HepG2 (cell line): ENCODE data around the gene CDYL. TPM values are rescaled to one million over a fixed set of nuclear protein-coding genes. Genes with fewer than 3 reads are reported as not detected.

Experiments
- ATAC-seq: fragments of 200-7000 bp; cut with Tn5 transposase; 3 replicates; pipeline ENCODE4 v1.9.1; 2020; ENCODE audit warnings: mild to moderate bottlenecking, moderate library complexity
- BruUV-seq: library from RNA; stranded (reverse); fragments of 400-500 nt; replicated peaks from 2 replicates; lab custom pipeline; 2021; lab: Mats Ljungman, UMichigan
- CTCF ChIA-PET: fragments of 300-600 bp; formaldehyde crosslinking; extraction: SDS; loops from one replicate; lab custom pipeline; 2021; ENCODE audit warnings: low total read pairs, inconsistent platforms, low intra/inter-chr PET ratio; lab: Yijun Ruan, JAX
- POLR2A ChIA-PET: fragments of 350-600 bp; sonication (Branson Sonifier 250); formaldehyde crosslinking; loops from one replicate; lab custom pipeline; 2020; ENCODE audit warnings: antibody characterized with exemption, inconsistent platforms; lab: Yijun Ruan, JAX
- DNase-seq: peaks from one replicate; pipeline ENCODE4 v3.0.0-alpha.2; 2015; ENCODE audit warnings: low spot score
- FAIRE-seq: peaks from 3 replicates; lab custom pipeline; 2011; peaks lifted over from hg19 to GRCh38; lab: Jason Lieb, UNC
- H2AFZ ChIP-seq: one replicate; pipeline ENCODE4 v1.6.1; 2011; ENCODE audit warnings: low read length, inconsistent platforms
- H3K27ac ChIP-seq: fragments of 300-600 bp; 3 replicates; pipeline ENCODE4 v1.8.0; 2011; ENCODE audit warnings: mixed run types, mild to moderate bottlenecking, mixed read lengths, low read length, inconsistent platforms; ENCODE audit not compliant: insufficient read depth; ENCODE audit errors: extremely low read length
- H3K27me3 ChIP-seq, 2 experiments: fragments of 200-600 bp in 1 of 2; 2 replicates in 1 of 2; 3 replicates in 1 of 2; pipeline versions ENCODE4 v1.6.0 to v1.8.0; 2011; ENCODE audit warnings: low read length in 2 of 2, mild to moderate bottlenecking in 2 of 2, moderate library complexity in 2 of 2, inconsistent platforms in 1 of 2; ENCODE audit not compliant: insufficient read depth in 2 of 2, control insufficient read depth in 1 of 2
- H3K36me3 ChIP-seq, 2 experiments: fragments of 200-600 bp in 1 of 2; replicated peaks in 1 of 2; 2 replicates in 1 of 2; 3 replicates in 1 of 2; pipeline versions ENCODE4 v1.5.1 to v1.8.0; 2011; ENCODE audit warnings: low read length in 2 of 2, inconsistent platforms in 1 of 2; ENCODE audit not compliant: insufficient read depth in 2 of 2, control insufficient read depth in 1 of 2
- H3K4me1 ChIP-seq: 2 replicates; pipeline ENCODE4 v1.5.1; 2012; ENCODE audit warnings: low read length, inconsistent platforms; ENCODE audit not compliant: insufficient read depth
- H3K4me2 ChIP-seq: 2 replicates; pipeline ENCODE4 v1.6.0; 2011; ENCODE audit warnings: low read depth, low read length, inconsistent platforms
- H3K4me3 ChIP-seq, 3 experiments: fragments of 200-600 bp in 1 of 3; sonication (generic), shearing (Covaris generic) in 1 of 3; replicated peaks in 1 of 3; 2 replicates each; pipeline ENCODE4 v1.5.1; 2011 to 2016; ENCODE audit warnings: low read length in 3 of 3, inconsistent platforms in 2 of 3, low read depth in 2 of 3, mild to moderate bottlenecking in 2 of 3, control low read depth in 1 of 3, mixed read lengths in 1 of 3; ENCODE audit not compliant: insufficient read depth in 1 of 3
- H3K79me2 ChIP-seq: one replicate; pipeline ENCODE4 v1.6.1; 2011; ENCODE audit warnings: low read length, inconsistent platforms; ENCODE audit not compliant: insufficient read depth
- H3K9ac ChIP-seq: 2 replicates; pipeline ENCODE4 v1.6.0; 2011; ENCODE audit warnings: mild to moderate bottlenecking, low read depth, low read length, inconsistent platforms; ENCODE audit not compliant: insufficient read depth
- H3K9me3 ChIP-seq: 2 replicates; pipeline ENCODE4 v1.5.1; 2012; ENCODE audit warnings: mild to moderate bottlenecking, low read length
- H4K20me1 ChIP-seq: 2 replicates; pipeline ENCODE4 v1.6.0; 2011; ENCODE audit warnings: inconsistent platforms, mild to moderate bottlenecking, low read length, moderate library complexity; ENCODE audit not compliant: insufficient read depth
- AGO1 ChIP-seq: fragments of 200-400 bp; formaldehyde crosslinking; IDR thresholded peaks from 2 replicates; pipeline ENCODE4 v1.6.1; 2017; ENCODE audit warnings: mild to moderate bottlenecking, low read depth, low read length, moderate library complexity; ENCODE audit not compliant: poor library complexity, severe bottlenecking
- DZIP1 ChIP-seq: sonication (generic); formaldehyde crosslinking; IDR thresholded peaks from 2 replicates; pipeline ENCODE4 v1.5.0; 2020; ENCODE audit warnings: mild to moderate bottlenecking, missing genetic modification reagents
- FOXO4 ChIP-seq: sonication (generic); formaldehyde crosslinking; conservative IDR thresholded peaks from 2 replicates; pipeline ENCODE4 v1.8.1; 2023; ENCODE audit warnings: missing genetic modification reagents
- HBP1 ChIP-seq: IDR thresholded peaks from 2 replicates; pipeline ENCODE4 v1.6.1; 2016; ENCODE audit warnings: low read depth, control low read depth
- HOXA7 ChIP-seq: sonication (generic); formaldehyde crosslinking; IDR thresholded peaks from 2 replicates; pipeline ENCODE4 v1.8.1; 2022; ENCODE audit warnings: mild to moderate bottlenecking, missing genetic modification reagents, moderate library complexity
- KMT2A ChIP-seq: sonication (generic); formaldehyde crosslinking; IDR thresholded peaks from 2 replicates; pipeline ENCODE4 v1.4.0; 2020; ENCODE audit warnings: missing genetic modification reagents
- MATR3 ChIP-seq: sonication (generic); formaldehyde crosslinking; IDR thresholded peaks from 2 replicates; pipeline ENCODE4 v1.4.0; 2020; ENCODE audit warnings: missing genetic modification reagents
- SNRNP70 ChIP-seq: fragments of 200-400 bp; formaldehyde crosslinking; IDR thresholded peaks from 2 replicates; pipeline ENCODE4 v1.6.1; 2017; ENCODE audit warnings: mild to moderate bottlenecking, low read depth, low read length, moderate library complexity
- SOX13 ChIP-seq, 3 experiments: fragments of 450-650 bp in 1 of 3; sonication (generic) in 1 of 3; formaldehyde crosslinking in 1 of 3; IDR thresholded peaks in 2 of 3; conservative IDR thresholded peaks in 1 of 3; 2 replicates each; pipeline versions ENCODE4 v1.5.0 to v1.6.1; 2016 to 2020; ENCODE audit warnings: antibody characterized with exemption in 1 of 3, mild to moderate bottlenecking in 1 of 3, missing compliant biosample characterization in 1 of 3, missing genetic modification reagents in 1 of 3, moderate library complexity in 1 of 3
- SP5 ChIP-seq: IDR thresholded peaks from 2 replicates; pipeline ENCODE4 v1.6.1; 2016; ENCODE audit warnings: low read depth, borderline replicate concordance
- ZNF572 ChIP-seq: sonication (generic); formaldehyde crosslinking; IDR thresholded peaks from 2 replicates; pipeline ENCODE4 v1.5.1; 2020; ENCODE audit warnings: mild to moderate bottlenecking, missing genetic modification reagents
- ZNF841 ChIP-seq: sonication (generic); formaldehyde crosslinking; IDR thresholded peaks from 2 replicates; pipeline ENCODE4 v1.8.1; 2023; ENCODE audit warnings: missing genetic modification reagents, borderline replicate concordance
- ZSCAN21 ChIP-seq: sonication (generic); formaldehyde crosslinking; IDR thresholded peaks from 2 replicates; pipeline ENCODE4 v1.8.0; 2022; ENCODE audit warnings: mild to moderate bottlenecking, missing genetic modification reagents, moderate library complexity, borderline replicate concordance
- WGBS: methylation state at CpG from one replicate; pipeline ENCODE4 v1.1.6; 2017; ENCODE audit warnings: low lambda C conversion rate; 5-methylcytosine and 5-hydroxymethylcytosine counted together
- in situ Hi-C: cut with HindIII; loops from 2 replicates; pipeline ENCODE4 v1.10.0; 2017; ENCODE audit warnings: low pct_unique_long_range_greater_than_20kb; ENCODE audit not compliant: extremely low pct_ligation_motif_present
- intact Hi-C: fragments of 100-400 bp; cut with micrococcal nuclease; formaldehyde crosslinking; loops from one replicate; pipeline ENCODE4 v1.10.0; 2022; ENCODE audit not compliant: unreplicated experiment
- polyA plus RNA-seq, 8 experiments: library from polyadenylated mRNA; depleted of rRNA in 3 of 8; stranded (reverse) in 7 of 8; unstranded in 1 of 8; fragments of >200 nt; fragmentation: Illumina TruSeq in 4 of 8; extraction: Trizol in 4 of 8; gene quantifications; 2 replicates each; pipeline versions ENCODE4 v1.2.1 to v1.2.3, GENCODE V29; 2011 to 2016; ENCODE audit warnings: low read depth in 4 of 8, missing spikeins in 1 of 8, mixed read lengths in 1 of 8; ENCODE audit not compliant: insufficient read depth in 1 of 8
- total RNA-seq, 5 experiments: library from RNA; depleted of rRNA; stranded (reverse); fragments of >200 nt; fragmentation: Illumina TruSeq; extraction: Trizol; gene quantifications; 2 replicates each; pipeline ENCODE4 v1.2.3, GENCODE V29; 2016; ENCODE audit warnings: low read depth in 1 of 5
- TF ChIP-seq, protein P1 (sequence below): sonication (generic); formaldehyde crosslinking; IDR thresholded peaks from 2 replicates; pipeline ENCODE4 v1.5.1; 2020; ENCODE audit warnings: mild to moderate bottlenecking, moderate library complexity, missing genetic modification reagents

The CDYL gene
- total and polyA plus RNA-seq, 2 of the 13 experiments (the other 11 are each of a cell fraction or from before 2014, with no cell fraction given) = 22.8 to 105 TPM

DNA sequence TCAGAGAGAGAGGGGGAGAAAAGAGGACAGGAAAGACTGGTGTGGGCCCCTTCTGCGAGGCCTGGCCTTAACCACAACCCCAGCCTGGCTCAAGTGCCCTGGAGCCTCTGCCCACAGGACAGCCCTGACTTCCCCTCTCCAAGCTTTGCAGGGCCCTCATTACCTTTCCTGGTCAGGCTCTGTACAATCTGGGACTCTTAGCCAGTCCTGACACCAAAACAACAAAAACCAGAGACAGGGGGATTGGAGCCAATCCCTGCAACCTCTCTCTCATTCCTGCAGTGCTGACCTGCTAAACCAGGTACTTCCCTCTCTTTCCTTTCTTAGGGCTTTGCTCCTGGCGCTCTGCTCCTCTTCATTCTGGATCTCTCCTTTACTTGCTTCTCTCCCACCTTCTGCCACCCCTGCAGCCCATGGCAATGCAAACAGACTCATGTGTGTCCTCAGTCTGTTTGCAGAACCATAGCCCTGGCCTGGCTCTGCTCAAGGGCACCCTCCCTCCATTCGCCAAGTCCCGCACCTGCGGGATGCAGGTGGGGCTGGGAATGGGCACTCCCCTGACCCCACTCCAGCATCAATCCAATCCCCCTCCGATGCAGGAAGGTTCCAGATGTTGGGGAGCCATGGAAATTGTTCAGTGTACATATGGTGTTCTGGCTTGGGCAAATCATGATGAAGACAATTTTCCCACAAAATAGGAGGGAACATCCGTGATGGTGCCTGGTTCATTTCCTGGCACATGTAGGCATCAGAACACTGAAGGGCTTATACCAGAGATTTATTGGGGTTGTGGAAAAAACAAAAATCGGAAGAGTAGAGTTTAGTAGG lies 189.6 kb downstream of the CDYL start:
- Histone ChIP-seq H3K79me2 (no peaks in the 10 kb centered on the region), H3K4me2 (peak overlapping the region; percentile 94), H3K9me3 (no peaks in the 10 kb centered on the region), H3K4me3 (peak overlapping the region; percentile 27 to 66 (median 33); a peak in 2 of 6 replicates), H3K27me3 (peaks cover 9 to 56% of the 10 kb centered on the region in 2 experiments; a peak in 4 of 5 replicates), H3K9ac (no peak overlapping the region), H3K4me1 (peaks cover 22% of the 10 kb centered on the region), H2AFZ (no peak overlapping the region), H3K27ac (no peak overlapping the region), H3K36me3 (no peaks in the 10 kb centered on the region), H4K20me1 (no peaks in the 10 kb centered on the region)
- POLR2A ChIA-PET = interaction anchor here (1.4 kb wide), 1 partner anchor 38 kb away, joined by 5 read pairs; the partner anchor contains the start of gene RPP40
- intact Hi-C loops (no loop called here), in situ Hi-C loops (loop anchor here (10.0 kb wide), 1 partner anchor 741 kb away; no protein-coding TSS in a partner anchor)
- 44% methylated on average over 8 of the region's 8 CpGs for WGBS
- no peak for DNase-seq
- CTCF ChIA-PET = no interaction called here
- no peak for FAIRE-seq
- ATAC-seq = peak; percentile 49
- BruUV-seq = no TSS peak
- TF ChIP-seq SP5 (CRISPR knock-in tag) = no peak
- no peak for TF ChIP-seq SOX13 (IDR thresholded peaks at IDR 0.05)
- no peak for TF ChIP-seq SOX13 (CRISPR knock-in tag; conservative IDR thresholded peaks at IDR 0.05 in 1 of 2, IDR thresholded peaks at IDR 0.05 in 1 of 2)
- no peak for TF ChIP-seq ZSCAN21 (CRISPR knock-in tag)
- TF ChIP-seq HBP1 = no peak
- no peak for TF ChIP-seq SNRNP70
- 0 out of 2 replicates have a peak, but pooled peaks have one; percentile 37 for TF ChIP-seq DZIP1 (CRISPR knock-in tag)
- no peak for TF ChIP-seq AGO1
- TF ChIP-seq MATR3 (CRISPR knock-in tag) = no peak
- 0 out of 2 replicates have a peak, but pooled peaks have one; percentile 56 for TF ChIP-seq FOXO4
- TF ChIP-seq HOXA7 (CRISPR knock-in tag) = 0 out of 2 replicates have a peak, but pooled peaks have one; percentile 25
- no peak for TF ChIP-seq ZNF841 (CRISPR knock-in tag)
- no peak for TF ChIP-seq KMT2A (CRISPR knock-in tag)
- TF ChIP-seq, protein P1, sequence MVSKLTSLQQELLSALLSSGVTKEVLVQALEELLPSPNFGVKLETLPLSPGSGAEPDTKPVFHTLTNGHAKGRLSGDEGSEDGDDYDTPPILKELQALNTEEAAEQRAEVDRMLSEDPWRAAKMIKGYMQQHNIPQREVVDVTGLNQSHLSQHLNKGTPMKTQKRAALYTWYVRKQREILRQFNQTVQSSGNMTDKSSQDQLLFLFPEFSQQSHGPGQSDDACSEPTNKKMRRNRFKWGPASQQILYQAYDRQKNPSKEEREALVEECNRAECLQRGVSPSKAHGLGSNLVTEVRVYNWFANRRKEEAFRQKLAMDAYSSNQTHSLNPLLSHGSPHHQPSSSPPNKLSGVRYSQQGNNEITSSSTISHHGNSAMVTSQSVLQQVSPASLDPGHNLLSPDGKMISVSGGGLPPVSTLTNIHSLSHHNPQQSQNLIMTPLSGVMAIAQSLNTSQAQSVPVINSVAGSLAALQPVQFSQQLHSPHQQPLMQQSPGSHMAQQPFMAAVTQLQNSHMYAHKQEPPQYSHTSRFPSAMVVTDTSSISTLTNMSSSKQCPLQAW (CRISPR knock-in tag) = 0 out of 2 replicates have a peak, but pooled peaks have one; percentile 30
- 0 out of 2 replicates have a peak, but pooled peaks have one; percentile 25 for TF ChIP-seq ZNF572 (CRISPR knock-in tag)
